Panc1 (cell line): ENCODE data around the gene C2.

Experiments used
- CTCF ChIP-seq: fragments of 450-650 bp; IDR thresholded peaks from 2 replicates; pipeline ENCODE4 v1.5.1; 2017; ENCODE audit warnings: mild to moderate bottlenecking
- REST ChIP-seq, 2 experiments: IDR thresholded peaks; 2 replicates each; pipeline ENCODE4 v1.6.1; 2011 to 2012; ENCODE audit warnings: low read depth in 2 of 2, control low read depth in 1 of 2, low read length in 1 of 2, mild to moderate bottlenecking in 1 of 2, moderate library complexity in 1 of 2; ENCODE audit not compliant: insufficient read depth in 1 of 2

- TF ChIP-seq CTCF (no peak), REST (IDR thresholded peaks at IDR 0.05; ENCODE audit: insufficient read depth in 1 of 2, low read depth in 2 of 2, low read length in 1 of 2) (no peak)
Observed at GRCh38 chr6:31965700-31966099, 38.2 kb downstream of the C2 start.
